ENCODE measurements around the gene RBM33. TPM values are rescaled to one million over a fixed set of nuclear protein-coding genes. Genes with fewer than 3 reads are reported as not detected.

The RBM33 gene
- total and polyA plus RNA-seq, 2 of the 13 experiments (the other 11 are each of a cell fraction or from before 2014, with no cell fraction given), result 12.4 to 28.9 TPM

DNA sequence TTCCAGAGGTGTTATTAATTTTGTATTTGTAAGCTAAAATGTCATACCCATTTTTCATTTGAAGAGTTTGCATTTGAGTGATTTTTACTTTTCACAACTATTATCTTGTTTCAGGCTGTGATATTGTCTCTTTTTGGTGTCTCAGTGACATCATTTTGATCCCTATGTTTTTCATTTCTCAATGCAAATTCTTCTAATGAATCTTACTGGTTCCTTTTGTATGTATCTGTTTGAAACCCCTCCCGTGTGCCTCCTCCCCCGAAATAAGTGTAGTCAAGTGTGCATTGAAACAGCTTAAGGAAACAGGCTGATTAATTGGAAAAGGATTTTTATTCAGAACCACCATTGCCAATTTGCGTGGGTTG, 90.0 kb downstream of the RBM33 start:
- Histone ChIP-seq H3K4me1 (ENCODE audit: insufficient read depth, low read length) (no peaks in the 10 kb centered on the region), H3K79me2 (ENCODE audit: insufficient read depth, low read length) (peaks cover 16% of the 10 kb centered on the region), H3K36me3 (replicated peaks in 1 of 2; ENCODE audit: control insufficient read depth in 1 of 2, insufficient read depth in 2 of 2, low read length in 2 of 2) (peaks cover 25 to 71% of the 10 kb centered on the region in 2 experiments), H3K4me3 (replicated peaks in 1 of 3; ENCODE audit: insufficient read depth in 1 of 3, low read depth in 2 of 3, low read length in 3 of 3) (no peak overlapping the region), H3K4me2 (ENCODE audit: low read depth, low read length) (no peak overlapping the region), H3K9me3 (ENCODE audit: low read length) (no peaks in the 10 kb centered on the region), H3K9ac (ENCODE audit: insufficient read depth, low read depth, low read length) (no peak overlapping the region), H4K20me1 (ENCODE audit: insufficient read depth, low read length) (peaks cover 10% of the 10 kb centered on the region), H2AFZ (ENCODE audit: low read length) (no peak overlapping the region), H3K27me3 (ENCODE audit: control insufficient read depth in 1 of 2, insufficient read depth in 2 of 2, low read length in 2 of 2) (no peaks in the 10 kb centered on the region), H3K27ac (ENCODE audit: extremely low read length, insufficient read depth, low read length) (no peak overlapping the region)
- DNase-seq (ENCODE audit: low spot score), result no peak
- in situ Hi-C loops (cut with HindIII; ENCODE audit: extremely low pct_ligation_motif_present, low pct_unique_long_range_greater_than_20kb), result no loop called here
- ChIA-PET POLR2A (no interaction called here), CTCF (ENCODE audit: low intra/inter-chr PET ratio, low total read pairs) (no interaction called here)
- no peak for TF ChIP-seq ARNT2 (CRISPR knock-in tag; IDR thresholded peaks at IDR 0.05; ENCODE audit: low read depth)
- no peak for TF ChIP-seq FOSL2 (CRISPR knock-in tag; IDR thresholded peaks at IDR 0.05)
- no peak for TF ChIP-seq ZNF746 (CRISPR knock-in tag; IDR thresholded peaks at IDR 0.05)
- no peak for TF ChIP-seq ZNF562 (CRISPR knock-in tag; IDR thresholded peaks at IDR 0.05; ENCODE audit: borderline replicate concordance)
- TF ChIP-seq JUN (CRISPR knock-in tag; IDR thresholded peaks at IDR 0.05), result no peak
- TF ChIP-seq, protein P1, sequence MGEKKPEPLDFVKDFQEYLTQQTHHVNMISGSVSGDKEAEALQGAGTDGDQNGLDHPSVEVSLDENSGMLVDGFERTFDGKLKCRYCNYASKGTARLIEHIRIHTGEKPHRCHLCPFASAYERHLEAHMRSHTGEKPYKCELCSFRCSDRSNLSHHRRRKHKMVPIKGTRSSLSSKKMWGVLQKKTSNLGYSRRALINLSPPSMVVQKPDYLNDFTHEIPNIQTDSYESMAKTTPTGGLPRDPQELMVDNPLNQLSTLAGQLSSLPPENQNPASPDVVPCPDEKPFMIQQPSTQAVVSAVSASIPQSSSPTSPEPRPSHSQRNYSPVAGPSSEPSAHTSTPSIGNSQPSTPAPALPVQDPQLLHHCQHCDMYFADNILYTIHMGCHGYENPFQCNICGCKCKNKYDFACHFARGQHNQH (CRISPR knock-in tag; IDR thresholded peaks at IDR 0.05), result no peak
- TF ChIP-seq, protein P2, sequence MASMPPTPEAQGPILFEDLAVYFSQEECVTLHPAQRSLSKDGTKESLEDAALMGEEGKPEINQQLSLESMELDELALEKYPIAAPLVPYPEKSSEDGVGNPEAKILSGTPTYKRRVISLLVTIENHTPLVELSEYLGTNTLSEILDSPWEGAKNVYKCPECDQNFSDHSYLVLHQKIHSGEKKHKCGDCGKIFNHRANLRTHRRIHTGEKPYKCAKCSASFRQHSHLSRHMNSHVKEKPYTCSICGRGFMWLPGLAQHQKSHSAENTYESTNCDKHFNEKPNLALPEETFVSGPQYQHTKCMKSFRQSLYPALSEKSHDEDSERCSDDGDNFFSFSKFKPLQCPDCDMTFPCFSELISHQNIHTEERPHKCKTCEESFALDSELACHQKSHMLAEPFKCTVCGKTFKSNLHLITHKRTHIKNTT (CRISPR knock-in tag; IDR thresholded peaks at IDR 0.05), result no peak
- no peak for TF ChIP-seq KAT2B (IDR thresholded peaks at IDR 0.05; ENCODE audit: borderline replicate concordance, low read depth, low read length)
- TF ChIP-seq, protein P3, sequence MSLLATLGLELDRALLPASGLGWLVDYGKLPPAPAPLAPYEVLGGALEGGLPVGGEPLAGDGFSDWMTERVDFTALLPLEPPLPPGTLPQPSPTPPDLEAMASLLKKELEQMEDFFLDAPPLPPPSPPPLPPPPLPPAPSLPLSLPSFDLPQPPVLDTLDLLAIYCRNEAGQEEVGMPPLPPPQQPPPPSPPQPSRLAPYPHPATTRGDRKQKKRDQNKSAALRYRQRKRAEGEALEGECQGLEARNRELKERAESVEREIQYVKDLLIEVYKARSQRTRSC (CRISPR knock-in tag; IDR thresholded peaks at IDR 0.05; ENCODE audit: low read depth), result no peak
- TF ChIP-seq, protein P4, sequence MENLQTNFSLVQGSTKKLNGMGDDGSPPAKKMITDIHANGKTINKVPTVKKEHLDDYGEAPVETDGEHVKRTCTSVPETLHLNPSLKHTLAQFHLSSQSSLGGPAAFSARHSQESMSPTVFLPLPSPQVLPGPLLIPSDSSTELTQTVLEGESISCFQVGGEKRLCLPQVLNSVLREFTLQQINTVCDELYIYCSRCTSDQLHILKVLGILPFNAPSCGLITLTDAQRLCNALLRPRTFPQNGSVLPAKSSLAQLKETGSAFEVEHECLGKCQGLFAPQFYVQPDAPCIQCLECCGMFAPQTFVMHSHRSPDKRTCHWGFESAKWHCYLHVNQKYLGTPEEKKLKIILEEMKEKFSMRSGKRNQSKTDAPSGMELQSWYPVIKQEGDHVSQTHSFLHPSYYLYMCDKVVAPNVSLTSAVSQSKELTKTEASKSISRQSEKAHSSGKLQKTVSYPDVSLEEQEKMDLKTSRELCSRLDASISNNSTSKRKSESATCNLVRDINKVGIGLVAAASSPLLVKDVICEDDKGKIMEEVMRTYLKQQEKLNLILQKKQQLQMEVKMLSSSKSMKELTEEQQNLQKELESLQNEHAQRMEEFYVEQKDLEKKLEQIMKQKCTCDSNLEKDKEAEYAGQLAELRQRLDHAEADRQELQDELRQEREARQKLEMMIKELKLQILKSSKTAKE (CRISPR knock-in tag; IDR thresholded peaks at IDR 0.05; ENCODE audit: borderline replicate concordance), result no peak
- TF ChIP-seq, protein P5, sequence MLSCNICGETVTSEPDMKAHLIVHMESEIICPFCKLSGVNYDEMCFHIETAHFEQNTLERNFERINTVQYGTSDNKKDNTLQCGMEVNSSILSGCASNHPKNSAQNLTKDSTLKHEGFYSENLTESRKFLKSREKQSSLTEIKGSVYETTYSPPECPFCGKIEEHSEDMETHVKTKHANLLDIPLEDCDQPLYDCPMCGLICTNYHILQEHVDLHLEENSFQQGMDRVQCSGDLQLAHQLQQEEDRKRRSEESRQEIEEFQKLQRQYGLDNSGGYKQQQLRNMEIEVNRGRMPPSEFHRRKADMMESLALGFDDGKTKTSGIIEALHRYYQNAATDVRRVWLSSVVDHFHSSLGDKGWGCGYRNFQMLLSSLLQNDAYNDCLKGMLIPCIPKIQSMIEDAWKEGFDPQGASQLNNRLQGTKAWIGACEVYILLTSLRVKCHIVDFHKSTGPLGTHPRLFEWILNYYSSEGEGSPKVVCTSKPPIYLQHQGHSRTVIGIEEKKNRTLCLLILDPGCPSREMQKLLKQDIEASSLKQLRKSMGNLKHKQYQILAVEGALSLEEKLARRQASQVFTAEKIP (CRISPR knock-in tag; IDR thresholded peaks at IDR 0.05; ENCODE audit: borderline replicate concordance), result no peak
- TF ChIP-seq ZNF883 (CRISPR knock-in tag; IDR thresholded peaks at IDR 0.05; ENCODE audit: not compliant biosample characterization), result no peak
- no peak for TF ChIP-seq TSC22D2 (CRISPR knock-in tag; IDR thresholded peaks at IDR 0.05; ENCODE audit: borderline replicate concordance)
- BruUV-seq (replicated peaks), result no TSS peak
- intact Hi-C loops (cut with micrococcal nuclease; ENCODE audit: unreplicated experiment), result loop anchor here (10.0 kb wide), 1 partner anchor 320 kb away; no protein-coding TSS in a partner anchor
- FAIRE-seq, result no peak
- WGBS (ENCODE audit: low lambda C conversion rate), result 98% methylated on average over 3 of the region's 3 CpGs
- no peak for ATAC-seq
